ENCODE results near the gene ADAMTS17. TPM values are rescaled to one million over a fixed set of nuclear protein-coding genes. Genes with fewer than 3 reads are reported as not detected.

The ADAMTS17 gene
- total and polyA plus RNA-seq, 3 experiments from 2014 or later = 1.2 to 2.3 (median 1.9) TPM

GRCh38 chr15:100154338-100154737 lies 187.4 kb downstream of the ADAMTS17 start:
- no peaks in the 10 kb centered on the region for H3K36me3 ChIP-seq (ENCODE audit: insufficient read depth, low read length)
- DNase-seq = no peak
- H3K4me1 ChIP-seq (ENCODE audit: insufficient read depth, low read length) = no peaks in the 10 kb centered on the region
- no peaks in the 10 kb centered on the region for H3K27me3 ChIP-seq (ENCODE audit: insufficient read depth, low read length, poor library complexity, severe bottlenecking)
- H3K4me3 ChIP-seq (ENCODE audit: low read length) = no peak overlapping the region
- ChIA-PET POLR2A (no interaction called here), CTCF (no interaction called here)
- Mint-ChIP-seq H3K27ac (no peak overlapping the region), H3K4me3 (peak overlapping the region in 1 of 7 donors; percentile 10), H3K36me3 (peaks cover 8 to 17% (median 14%) of the 10 kb centered on the region in 3 donors), H3K4me1 (no peaks in the 10 kb centered on the region), H3K9me3 (peaks cover 0 to 14% (median 6%) of the 10 kb centered on the region in 5 donors), H3K27me3 (no peaks in the 10 kb centered on the region)
- no peaks in the 10 kb centered on the region for H3K9me3 ChIP-seq (ENCODE audit: low read length)
- H3K27ac ChIP-seq (ENCODE audit: low read depth, low read length) = no peak overlapping the region

- Histone ChIP-seq H3K4me1 (ENCODE audit: insufficient read depth, low read length) (no peaks in the 10 kb centered on the region), H3K27ac (ENCODE audit: low read depth, low read length) (no peak overlapping the region), H3K27me3 (ENCODE audit: insufficient read depth, low read length, poor library complexity, severe bottlenecking) (no peaks in the 10 kb centered on the region), H3K36me3 (ENCODE audit: insufficient read depth, low read length) (no peaks in the 10 kb centered on the region), H3K4me3 (ENCODE audit: low read length) (no peak overlapping the region), H3K9me3 (ENCODE audit: low read length) (no peaks in the 10 kb centered on the region)
- Mint-ChIP-seq H3K9me3 (peaks cover 16 to 32% (median 25%) of the 10 kb centered on the region in 5 donors), H3K36me3 (peaks cover 20 to 33% (median 33%) of the 10 kb centered on the region in 3 donors), H3K27ac (peak overlapping the region in 1 of 8 donors; percentile 43), H3K27me3 (no peaks in the 10 kb centered on the region), H3K4me1 (no peaks in the 10 kb centered on the region), H3K4me3 (no peak overlapping the region)
- ChIA-PET POLR2A (no interaction called here), CTCF (no interaction called here)
- no peak for DNase-seq
Measured at GRCh38 chr15:100152463-100152862, 189.3 kb downstream of the ADAMTS17 start.

GRCh38 chr15:100150906-100151305 lies 190.9 kb downstream of the ADAMTS17 start:
- H3K27me3 Mint-ChIP-seq = no peaks in the 10 kb centered on the region
- DNase-seq = no peak
- H3K4me1 ChIP-seq (ENCODE audit: insufficient read depth, low read length) = no peaks in the 10 kb centered on the region
- no peaks in the 10 kb centered on the region for H3K4me1 Mint-ChIP-seq
- H3K9me3 ChIP-seq (ENCODE audit: low read length) = no peaks in the 10 kb centered on the region
- H3K36me3 ChIP-seq (ENCODE audit: insufficient read depth, low read length) = no peaks in the 10 kb centered on the region
- CTCF ChIA-PET = no interaction called here
- POLR2A ChIA-PET = no interaction called here
- H3K27me3 ChIP-seq (ENCODE audit: insufficient read depth, low read length, poor library complexity, severe bottlenecking) = no peaks in the 10 kb centered on the region
- H3K27ac ChIP-seq (ENCODE audit: low read depth, low read length) = no peak overlapping the region
- H3K4me3 Mint-ChIP-seq = peak overlapping the region in 1 of 7 donors; percentile 34
- H3K36me3 Mint-ChIP-seq = peaks cover 24 to 44% (median 39%) of the 10 kb centered on the region in 3 donors
- no peak overlapping the region for H3K27ac Mint-ChIP-seq
- peaks cover 20 to 42% (median 37%) of the 10 kb centered on the region in 5 donors for H3K9me3 Mint-ChIP-seq
- H3K4me3 ChIP-seq (ENCODE audit: low read length) = no peak overlapping the region

GRCh38 chr15:100147828-100148227 lies 193.9 kb downstream of the ADAMTS17 start:
- Histone ChIP-seq H3K9me3 (ENCODE audit: low read length) (no peaks in the 10 kb centered on the region), H3K4me3 (ENCODE audit: low read length) (no peak overlapping the region), H3K27me3 (ENCODE audit: insufficient read depth, low read length, poor library complexity, severe bottlenecking) (no peaks in the 10 kb centered on the region), H3K36me3 (ENCODE audit: insufficient read depth, low read length) (no peaks in the 10 kb centered on the region), H3K27ac (ENCODE audit: low read depth, low read length) (no peak overlapping the region), H3K4me1 (ENCODE audit: insufficient read depth, low read length) (no peaks in the 10 kb centered on the region)
- Mint-ChIP-seq H3K27me3 (no peaks in the 10 kb centered on the region), H3K9me3 (peaks cover 20 to 43% (median 37%) of the 10 kb centered on the region in 5 donors), H3K4me1 (no peaks in the 10 kb centered on the region), H3K27ac (no peak overlapping the region), H3K4me3 (no peak overlapping the region), H3K36me3 (peaks cover 23 to 44% (median 37%) of the 10 kb centered on the region in 3 donors)
- POLR2A ChIA-PET = no interaction called here
- CTCF ChIA-PET = no interaction called here
- no peak for DNase-seq

GRCh38 chr15:100143378-100143777 lies 198.4 kb downstream of the ADAMTS17 start:
- CTCF ChIA-PET = no interaction called here
- POLR2A ChIA-PET = no interaction called here
- H3K9me3 Mint-ChIP-seq = peaks cover 8 to 23% (median 19%) of the 10 kb centered on the region in 5 donors

GRCh38 chr15:100141311-100142001 lies 200.3 kb downstream of the ADAMTS17 start:
- no peaks in the 10 kb centered on the region for H3K9me3 ChIP-seq (ENCODE audit: low read length)
- H3K4me1 ChIP-seq (ENCODE audit: insufficient read depth, low read length) = no peaks in the 10 kb centered on the region
- no peak overlapping the region for H3K27ac ChIP-seq (ENCODE audit: low read depth, low read length)
- no peaks in the 10 kb centered on the region for H3K27me3 ChIP-seq (ENCODE audit: insufficient read depth, low read length, poor library complexity, severe bottlenecking)
- peaks cover 4 to 5% (median 5%) of the 10 kb centered on the region in 3 donors for H3K4me1 Mint-ChIP-seq
- peaks cover 0 to 3% of the 10 kb centered on the region in 2 donors for H3K27me3 Mint-ChIP-seq
- no peaks in the 10 kb centered on the region for H3K36me3 ChIP-seq (ENCODE audit: insufficient read depth, low read length)
- DNase-seq = no peak
- peaks cover 0 to 7% (median 3%) of the 10 kb centered on the region in 5 donors for H3K9me3 Mint-ChIP-seq
- no peak overlapping the region for H3K27ac Mint-ChIP-seq
- POLR2A ChIA-PET = interaction anchor here (0.5 kb wide), 1 partner anchor 327 kb away, joined by 4 read pairs; no protein-coding TSS in a partner anchor
- no peak overlapping the region for H3K4me3 Mint-ChIP-seq
- CTCF ChIA-PET = no interaction called here
- H3K4me3 ChIP-seq (ENCODE audit: low read length) = no peak overlapping the region
- peaks cover 0 to 5% (median 1%) of the 10 kb centered on the region in 3 donors for H3K36me3 Mint-ChIP-seq

More at GRCh38 chr15:100143378-100143777, 198.4 kb downstream of the ADAMTS17 start:
- no peaks in the 10 kb centered on the region for H3K4me1 ChIP-seq (ENCODE audit: insufficient read depth, low read length)
- H3K27me3 Mint-ChIP-seq = no peaks in the 10 kb centered on the region
- no peak overlapping the region for H3K4me3 ChIP-seq (ENCODE audit: low read length)
- H3K36me3 Mint-ChIP-seq = peaks cover 9 to 20% (median 12%) of the 10 kb centered on the region in 3 donors
- H3K27ac Mint-ChIP-seq = peak overlapping the region in 1 of 8 donors; percentile 37
- DNase-seq = no peak
- H3K4me3 Mint-ChIP-seq = no peak overlapping the region
- no peaks in the 10 kb centered on the region for H3K9me3 ChIP-seq (ENCODE audit: low read length)
- peaks cover 4 to 5% (median 5%) of the 10 kb centered on the region in 3 donors for H3K4me1 Mint-ChIP-seq
- no peaks in the 10 kb centered on the region for H3K36me3 ChIP-seq (ENCODE audit: insufficient read depth, low read length)
- no peak overlapping the region for H3K27ac ChIP-seq (ENCODE audit: low read depth, low read length)
- no peaks in the 10 kb centered on the region for H3K27me3 ChIP-seq (ENCODE audit: insufficient read depth, low read length, poor library complexity, severe bottlenecking)

GRCh38 chr15:100140527-100141308 lies 201.1 kb downstream of the ADAMTS17 start:
- Histone ChIP-seq H3K4me3 (ENCODE audit: low read length) (no peak overlapping the region), H3K27ac (ENCODE audit: low read depth, low read length) (no peak overlapping the region), H3K4me1 (ENCODE audit: insufficient read depth, low read length) (no peaks in the 10 kb centered on the region), H3K27me3 (ENCODE audit: insufficient read depth, low read length, poor library complexity, severe bottlenecking) (no peaks in the 10 kb centered on the region), H3K36me3 (ENCODE audit: insufficient read depth, low read length) (no peaks in the 10 kb centered on the region), H3K9me3 (ENCODE audit: low read length) (no peaks in the 10 kb centered on the region)
- peaks cover 4 to 5% (median 5%) of the 10 kb centered on the region in 3 donors for H3K4me1 Mint-ChIP-seq
- H3K4me3 Mint-ChIP-seq = peak overlapping the region in 1 of 7 donors; percentile 2
- peaks cover 0 to 8% (median 0%) of the 10 kb centered on the region in 3 donors for H3K36me3 Mint-ChIP-seq
- ChIA-PET POLR2A (no interaction called here), CTCF (no interaction called here)
- no peak for DNase-seq
- peaks cover 0 to 3% of the 10 kb centered on the region in 2 donors for H3K27me3 Mint-ChIP-seq
- peaks cover 0 to 2% (median 0%) of the 10 kb centered on the region in 5 donors for H3K9me3 Mint-ChIP-seq
- peak overlapping the region in 1 of 8 donors; percentile 5 for H3K27ac Mint-ChIP-seq

GRCh38 chr15:100134586-100134985 lies 207.2 kb downstream of the ADAMTS17 start:
- CTCF ChIA-PET = no interaction called here
- peaks cover 0 to 4% (median 0%) of the 10 kb centered on the region in 3 donors for H3K4me1 Mint-ChIP-seq
- H3K27me3 Mint-ChIP-seq = peaks cover 0 to 3% of the 10 kb centered on the region in 2 donors
- no peak overlapping the region for H3K27ac ChIP-seq (ENCODE audit: low read depth, low read length)
- H3K36me3 Mint-ChIP-seq = peaks cover 1 to 11% (median 2%) of the 10 kb centered on the region in 3 donors
- POLR2A ChIA-PET = no interaction called here
- H3K27ac Mint-ChIP-seq = peak overlapping the region in 1 of 8 donors; percentile 92
- no peak overlapping the region for H3K4me3 Mint-ChIP-seq
- no peaks in the 10 kb centered on the region for H3K36me3 ChIP-seq (ENCODE audit: insufficient read depth, low read length)
- no peaks in the 10 kb centered on the region for H3K27me3 ChIP-seq (ENCODE audit: insufficient read depth, low read length, poor library complexity, severe bottlenecking)
- no peak overlapping the region for H3K4me3 ChIP-seq (ENCODE audit: low read length)
- no peaks in the 10 kb centered on the region for H3K9me3 ChIP-seq (ENCODE audit: low read length)
- DNase-seq = no peak
- H3K9me3 Mint-ChIP-seq = no peaks in the 10 kb centered on the region
- H3K4me1 ChIP-seq (ENCODE audit: insufficient read depth, low read length) = no peaks in the 10 kb centered on the region
